ENCODE measurements around the gene HECW1. TPM values are rescaled to one million over a fixed set of nuclear protein-coding genes. Genes with fewer than 3 reads are reported as not detected.
"Not testable (repeated sequence)": the region's sequence is repeated elsewhere in the genome, so short reads cannot be mapped to it uniquely, and the experiment has no call there.

HECW1 gene
- total and polyA plus RNA-seq, 5 donors = 0.16 TPM; not detected in 4

- 86% methylated on average over 3 of the region's 3 CpGs for WGBS
Observed at GRCh38 chr7:43130347-43130746, 17.9 kb downstream of the HECW1 start.

GRCh38 chr7:43135129-43135528, 22.7 kb downstream of the HECW1 start:
- WGBS = 60% methylated on average over 1 of the region's 1 CpG
- no peaks in the 10 kb centered on the region for H3K4me1 ChIP-seq (ENCODE audit: control insufficient read depth, insufficient read depth, low read length)
- H3K4me3 ChIP-seq (ENCODE audit: low read length) = no peak overlapping the region
- H3K9me3 ChIP-seq (ENCODE audit: control insufficient read depth, low read length) = no peaks in the 10 kb centered on the region
- no peaks in the 10 kb centered on the region for H3K27me3 ChIP-seq (ENCODE audit: control insufficient read depth, insufficient read depth)
- intact Hi-C loops (cut with DNase I) = no loop called here
- no peak overlapping the region for H3K27ac ChIP-seq (ENCODE audit: low read length)
- DNase-seq (no peak), ATAC-seq (no peak)

More at GRCh38 chr7:43130347-43130746, 17.9 kb downstream of the HECW1 start:
- Histone ChIP-seq H3K9me3 (ENCODE audit: control insufficient read depth, low read length) (no peaks in the 10 kb centered on the region), H3K4me1 (ENCODE audit: control insufficient read depth, insufficient read depth, low read length) (no peaks in the 10 kb centered on the region), H3K4me3 (ENCODE audit: low read length) (no peak overlapping the region), H3K27me3 (ENCODE audit: control insufficient read depth, insufficient read depth) (no peaks in the 10 kb centered on the region), H3K27ac (ENCODE audit: low read length) (no peak overlapping the region)
- intact Hi-C loops (cut with DNase I) = no loop called here
- ATAC-seq (no peak), DNase-seq (no peak)

- no peak for DNase-seq
- H3K9me3 ChIP-seq (ENCODE audit: control insufficient read depth, low read length) = no peaks in the 10 kb centered on the region
- WGBS = 65% methylated on average over 2 of the region's 2 CpGs
- H3K4me1 ChIP-seq (ENCODE audit: control insufficient read depth, insufficient read depth, low read length) = no peaks in the 10 kb centered on the region
- H3K27ac ChIP-seq (ENCODE audit: low read length) = no peak overlapping the region
- H3K27me3 ChIP-seq (ENCODE audit: control insufficient read depth, insufficient read depth) = no peaks in the 10 kb centered on the region
- intact Hi-C loops (cut with DNase I) = no loop called here
- no peak for ATAC-seq
- H3K4me3 ChIP-seq (ENCODE audit: low read length) = no peak overlapping the region
Observed at GRCh38 chr7:43136064-43136463, 23.6 kb downstream of the HECW1 start.

- intact Hi-C loops (cut with DNase I); H3K27ac ChIP-seq (ENCODE audit: low read length); H3K27me3 ChIP-seq (ENCODE audit: control insufficient read depth, insufficient read depth); ATAC-seq; DNase-seq; H3K4me3 ChIP-seq (ENCODE audit: low read length); H3K4me1 ChIP-seq (ENCODE audit: control insufficient read depth, insufficient read depth, low read length); H3K9me3 ChIP-seq (ENCODE audit: control insufficient read depth, low read length): not testable (repeated sequence)
- WGBS = 80% methylated on average over 6 of the region's 6 CpGs
Observed at GRCh38 chr7:43137121-43137744, 24.8 kb downstream of the HECW1 start.

- WGBS = 75% methylated on average over 3 of the region's 3 CpGs
- DNase-seq = no peak
Observed at GRCh38 chr7:43137811-43138210, 25.4 kb downstream of the HECW1 start.

GRCh38 chr7:43138710-43139109, 26.3 kb downstream of the HECW1 start:
- ATAC-seq (no peak), DNase-seq (no peak)
- no peak overlapping the region for H3K27ac ChIP-seq (ENCODE audit: low read length)
- no peaks in the 10 kb centered on the region for H3K4me1 ChIP-seq (ENCODE audit: control insufficient read depth, insufficient read depth, low read length)
- no peaks in the 10 kb centered on the region for H3K27me3 ChIP-seq (ENCODE audit: control insufficient read depth, insufficient read depth)
- 87% methylated on average over 4 of the region's 4 CpGs for WGBS
- H3K9me3 ChIP-seq (ENCODE audit: control insufficient read depth, low read length) = no peaks in the 10 kb centered on the region
- intact Hi-C loops (cut with DNase I) = no loop called here
- no peak overlapping the region for H3K4me3 ChIP-seq (ENCODE audit: low read length)

More at GRCh38 chr7:43137811-43138210, 25.4 kb downstream of the HECW1 start:
- ATAC-seq = no peak
- Histone ChIP-seq H3K9me3 (ENCODE audit: control insufficient read depth, low read length) (no peaks in the 10 kb centered on the region), H3K27me3 (ENCODE audit: control insufficient read depth, insufficient read depth) (no peaks in the 10 kb centered on the region), H3K27ac (ENCODE audit: low read length) (no peak overlapping the region), H3K4me3 (ENCODE audit: low read length) (no peak overlapping the region), H3K4me1 (ENCODE audit: control insufficient read depth, insufficient read depth, low read length) (no peaks in the 10 kb centered on the region)
- intact Hi-C loops (cut with DNase I) = no loop called here

- H3K9me3 ChIP-seq (ENCODE audit: control insufficient read depth, low read length) = no peaks in the 10 kb centered on the region
- ATAC-seq (no peak), DNase-seq (no peak)
- H3K4me3 ChIP-seq (ENCODE audit: low read length) = no peak overlapping the region
- no peak overlapping the region for H3K27ac ChIP-seq (ENCODE audit: low read length)
- WGBS = 71% methylated on average over 2 of the region's 2 CpGs
- no peaks in the 10 kb centered on the region for H3K4me1 ChIP-seq (ENCODE audit: control insufficient read depth, insufficient read depth, low read length)
- H3K27me3 ChIP-seq (ENCODE audit: control insufficient read depth, insufficient read depth) = no peaks in the 10 kb centered on the region
- intact Hi-C loops (cut with DNase I) = no loop called here
Observed at GRCh38 chr7:43139137-43139536, 26.7 kb downstream of the HECW1 start.

- no peaks in the 10 kb centered on the region for H3K9me3 ChIP-seq (ENCODE audit: control insufficient read depth, low read length)
- no peaks in the 10 kb centered on the region for H3K4me1 ChIP-seq (ENCODE audit: control insufficient read depth, insufficient read depth, low read length)
- H3K27ac ChIP-seq (ENCODE audit: low read length) = no peak overlapping the region
- no peaks in the 10 kb centered on the region for H3K27me3 ChIP-seq (ENCODE audit: control insufficient read depth, insufficient read depth)
- intact Hi-C loops (cut with DNase I) = no loop called here
- no peak overlapping the region for H3K4me3 ChIP-seq (ENCODE audit: low read length)
- no peak for DNase-seq
- ATAC-seq = no peak
- 93% methylated on average over 7 of the region's 7 CpGs for WGBS
Observed at GRCh38 chr7:43140186-43140585, 27.7 kb downstream of the HECW1 start.

GRCh38 chr7:43141091-43141490, 28.6 kb downstream of the HECW1 start:
- Histone ChIP-seq H3K9me3 (ENCODE audit: control insufficient read depth, low read length) (no peaks in the 10 kb centered on the region), H3K27me3 (ENCODE audit: control insufficient read depth, insufficient read depth) (no peaks in the 10 kb centered on the region), H3K4me3 (ENCODE audit: low read length) (no peak overlapping the region), H3K27ac (ENCODE audit: low read length) (no peak overlapping the region), H3K4me1 (ENCODE audit: control insufficient read depth, insufficient read depth, low read length) (no peaks in the 10 kb centered on the region)
- DNase-seq (no peak), ATAC-seq (no peak)
- 82% methylated on average over 5 of the region's 5 CpGs for WGBS
- intact Hi-C loops (cut with DNase I) = no loop called here

GRCh38 chr7:43142703-43143102, 30.3 kb downstream of the HECW1 start:
- intact Hi-C loops (cut with DNase I) = no loop called here
- Histone ChIP-seq H3K9me3 (ENCODE audit: control insufficient read depth, low read length) (no peaks in the 10 kb centered on the region), H3K27me3 (ENCODE audit: control insufficient read depth, insufficient read depth) (no peaks in the 10 kb centered on the region), H3K27ac (ENCODE audit: low read length) (no peak overlapping the region), H3K4me1 (ENCODE audit: control insufficient read depth, insufficient read depth, low read length) (no peaks in the 10 kb centered on the region), H3K4me3 (ENCODE audit: low read length) (no peak overlapping the region)
- no peak for ATAC-seq
- WGBS = 90% methylated on average over 5 of the region's 5 CpGs
- DNase-seq = no peak

- 89% methylated on average over 5 of the region's 5 CpGs for WGBS
- ATAC-seq (no peak), DNase-seq (no peak)
- intact Hi-C loops (cut with DNase I) = no loop called here
- Histone ChIP-seq H3K4me1 (ENCODE audit: control insufficient read depth, insufficient read depth, low read length) (no peaks in the 10 kb centered on the region), H3K4me3 (ENCODE audit: low read length) (no peak overlapping the region), H3K27ac (ENCODE audit: low read length) (no peak overlapping the region), H3K27me3 (ENCODE audit: control insufficient read depth, insufficient read depth) (no peaks in the 10 kb centered on the region), H3K9me3 (ENCODE audit: control insufficient read depth, low read length) (no peaks in the 10 kb centered on the region)
Observed at GRCh38 chr7:43143918-43144589, 31.6 kb downstream of the HECW1 start.

All from right cardiac atrium (tissue), 5 donors.